Hepatocyte (in vitro differentiated cells): ENCODE data around the gene GPN2.

Experiments used
- CTCF ChIP-seq: fragments of 200-600 bp; sonication (generic); IDR thresholded peaks from 2 replicates; pipeline ENCODE4 v1.5.1; 2016; ENCODE audit warnings: antibody characterized with exemption, mild to moderate bottlenecking; ENCODE audit not compliant: poor library complexity
- EZH2 ChIP-seq: fragments of 200-600 bp; sonication (generic); IDR thresholded peaks from 2 replicates; pipeline ENCODE4 v1.6.1; 2016; ENCODE audit warnings: antibody characterized with exemption, mild to moderate bottlenecking, borderline replicate concordance
- EZH2phosphoT487 ChIP-seq: fragments of 200-600 bp; sonication (generic); IDR thresholded peaks from one replicate; pipeline ENCODE4 v1.6.1; 2018; ENCODE audit warnings: antibody characterized with exemption, mild to moderate bottlenecking, low read depth, moderate library complexity; ENCODE audit not compliant: unreplicated experiment, severe bottlenecking

DNA sequence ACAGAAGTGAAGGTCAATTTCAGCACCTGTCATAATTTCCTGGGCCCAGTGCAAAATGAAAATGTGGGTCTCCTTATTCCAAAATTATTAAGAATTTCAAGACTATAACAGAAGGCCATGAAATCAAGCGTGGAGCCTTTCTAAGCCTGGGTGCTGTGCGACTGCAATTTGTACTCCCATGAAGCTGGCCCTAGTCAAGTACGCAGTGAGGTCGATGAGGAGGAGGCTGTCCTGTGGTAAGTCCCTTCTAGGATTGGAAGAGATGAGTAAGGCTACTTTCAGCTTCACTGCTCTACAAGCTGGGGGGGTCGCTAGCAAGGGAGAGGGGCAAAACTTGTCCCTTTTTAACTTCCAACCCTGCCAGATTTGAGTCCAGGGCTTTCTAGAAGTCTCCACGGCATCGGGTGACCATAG, 31.1 kb upstream of the GPN2 start:
- TF ChIP-seq CTCF (no peak), EZH2 (no peak), EZH2phosphoT487 (no peak)
